ENCODE data around the gene SEMA5A. TPM values are rescaled to one million over a fixed set of nuclear protein-coding genes. Genes with fewer than 3 reads are reported as not detected.

SEMA5A gene
- total and polyA plus RNA-seq, 4 experiments from 2014 or later, result 1.1 to 4.5 (median 2.4) TPM

- Histone ChIP-seq H3K36me3 (ENCODE audit: insufficient read depth, low read length) (no peaks in the 10 kb centered on the region), H3K27ac (ENCODE audit: low read depth, low read length) (no peak overlapping the region), H3K4me3 (ENCODE audit: low read length in 2 of 2) (no peak overlapping the region), H3K9me3 (ENCODE audit: control insufficient read depth in 1 of 2, low read length in 2 of 2) (no peaks in the 10 kb centered on the region), H3K27me3 (ENCODE audit: insufficient read depth, low read length) (no peaks in the 10 kb centered on the region), H3K4me1 (ENCODE audit: insufficient read depth, low read length) (no peaks in the 10 kb centered on the region)
- Mint-ChIP-seq H3K27me3 (no peaks in the 10 kb centered on the region), H3K36me3 (peaks cover 0 to 6% of the 10 kb centered on the region in 2 donors), H3K4me1 (no peaks in the 10 kb centered on the region), H3K27ac (no peak overlapping the region), H3K4me3 (no peak overlapping the region), H3K9me3 (peaks cover 5 to 16% (median 8%) of the 10 kb centered on the region in 8 donors)
- intact Hi-C loops (cut with micrococcal nuclease), result no loop called here
- no peak for DNase-seq
- CTCF ChIA-PET (ENCODE audit: partially characterized antibody), result no interaction called here
- POLR2A ChIA-PET (ENCODE audit: partially characterized antibody), result no interaction called here
Measured at GRCh38 chr5:9059920-9060691, 485.8 kb downstream of the SEMA5A start.

GRCh38 chr5:9058666-9059065, 487.2 kb downstream of the SEMA5A start:
- Histone ChIP-seq H3K4me3 (ENCODE audit: low read length in 2 of 2) (no peak overlapping the region), H3K9me3 (ENCODE audit: control insufficient read depth in 1 of 2, low read length in 2 of 2) (no peaks in the 10 kb centered on the region), H3K27me3 (ENCODE audit: insufficient read depth, low read length) (no peaks in the 10 kb centered on the region), H3K36me3 (ENCODE audit: insufficient read depth, low read length) (no peaks in the 10 kb centered on the region), H3K27ac (ENCODE audit: low read depth, low read length) (no peak overlapping the region), H3K4me1 (ENCODE audit: insufficient read depth, low read length) (no peaks in the 10 kb centered on the region)
- Mint-ChIP-seq H3K4me1 (no peaks in the 10 kb centered on the region), H3K4me3 (no peak overlapping the region), H3K27ac (no peak overlapping the region), H3K9me3 (peaks cover 0 to 13% (median 6%) of the 10 kb centered on the region in 8 donors), H3K36me3 (peaks cover 0 to 6% of the 10 kb centered on the region in 2 donors), H3K27me3 (no peaks in the 10 kb centered on the region)
- ChIA-PET POLR2A (ENCODE audit: partially characterized antibody) (no interaction called here), CTCF (ENCODE audit: partially characterized antibody) (no interaction called here)
- DNase-seq, result no peak
- intact Hi-C loops (cut with micrococcal nuclease), result no loop called here

GRCh38 chr5:9058161-9058560, 487.7 kb downstream of the SEMA5A start:
- Histone ChIP-seq H3K27me3 (ENCODE audit: insufficient read depth, low read length) (no peaks in the 10 kb centered on the region), H3K9me3 (ENCODE audit: control insufficient read depth in 1 of 2, low read length in 2 of 2) (no peaks in the 10 kb centered on the region), H3K4me1 (ENCODE audit: insufficient read depth, low read length) (no peaks in the 10 kb centered on the region), H3K4me3 (ENCODE audit: low read length in 2 of 2) (no peak overlapping the region), H3K36me3 (ENCODE audit: insufficient read depth, low read length) (no peaks in the 10 kb centered on the region), H3K27ac (ENCODE audit: low read depth, low read length) (no peak overlapping the region)
- intact Hi-C loops (cut with micrococcal nuclease), result no loop called here
- Mint-ChIP-seq H3K4me3 (no peak overlapping the region), H3K36me3 (peaks cover 0 to 6% of the 10 kb centered on the region in 2 donors), H3K27ac (no peak overlapping the region), H3K4me1 (no peaks in the 10 kb centered on the region), H3K27me3 (no peaks in the 10 kb centered on the region), H3K9me3 (peaks cover 0 to 13% (median 5%) of the 10 kb centered on the region in 8 donors)
- POLR2A ChIA-PET (ENCODE audit: partially characterized antibody), result no interaction called here
- CTCF ChIA-PET (ENCODE audit: partially characterized antibody), result no interaction called here
- no peak for DNase-seq

DNA sequence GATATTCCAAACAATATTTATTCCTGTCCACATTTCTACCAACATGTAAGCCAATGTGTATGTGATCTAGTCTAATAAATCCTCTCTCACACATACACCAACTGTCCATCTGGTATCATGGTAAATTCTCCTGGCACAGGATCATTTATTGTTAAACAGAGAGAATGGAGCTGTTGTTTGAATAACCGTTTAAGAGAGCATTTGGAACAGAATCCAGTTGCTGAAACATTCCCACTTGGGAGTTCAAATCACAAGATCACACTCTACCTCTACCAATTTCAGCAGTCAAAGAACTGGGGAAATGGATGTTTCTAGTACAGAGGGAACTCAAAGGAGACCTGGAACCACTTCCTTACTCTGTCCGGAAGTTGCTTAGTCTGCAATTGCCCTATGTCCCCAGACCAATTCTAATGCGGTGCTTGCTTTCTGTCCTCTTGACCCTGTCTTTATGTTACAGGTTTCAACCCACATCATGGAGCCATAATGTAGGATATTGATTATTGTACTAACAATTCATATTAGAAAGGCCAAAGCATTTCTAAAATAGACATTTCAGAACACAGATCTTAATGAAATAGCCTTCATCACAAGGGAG, 488.4 kb downstream of the SEMA5A start:
- no peaks in the 10 kb centered on the region for H3K4me1 Mint-ChIP-seq
- no peak overlapping the region for H3K4me3 Mint-ChIP-seq
- CTCF ChIA-PET (ENCODE audit: partially characterized antibody), result no interaction called here
- H3K36me3 Mint-ChIP-seq, result peaks cover 0 to 6% of the 10 kb centered on the region in 2 donors
- Histone ChIP-seq H3K4me1 (ENCODE audit: insufficient read depth, low read length) (no peaks in the 10 kb centered on the region), H3K9me3 (ENCODE audit: control insufficient read depth in 1 of 2, low read length in 2 of 2) (no peaks in the 10 kb centered on the region), H3K27ac (ENCODE audit: low read depth, low read length) (no peak overlapping the region), H3K27me3 (ENCODE audit: insufficient read depth, low read length) (no peaks in the 10 kb centered on the region), H3K4me3 (ENCODE audit: low read length in 2 of 2) (no peak overlapping the region), H3K36me3 (ENCODE audit: insufficient read depth, low read length) (no peaks in the 10 kb centered on the region)
- no peaks in the 10 kb centered on the region for H3K27me3 Mint-ChIP-seq
- H3K27ac Mint-ChIP-seq, result no peak overlapping the region
- intact Hi-C loops (cut with micrococcal nuclease), result no loop called here
- DNase-seq, result no peak
- POLR2A ChIA-PET (ENCODE audit: partially characterized antibody), result no interaction called here
- peaks cover 0 to 13% (median 4%) of the 10 kb centered on the region in 8 donors for H3K9me3 Mint-ChIP-seq

DNA sequence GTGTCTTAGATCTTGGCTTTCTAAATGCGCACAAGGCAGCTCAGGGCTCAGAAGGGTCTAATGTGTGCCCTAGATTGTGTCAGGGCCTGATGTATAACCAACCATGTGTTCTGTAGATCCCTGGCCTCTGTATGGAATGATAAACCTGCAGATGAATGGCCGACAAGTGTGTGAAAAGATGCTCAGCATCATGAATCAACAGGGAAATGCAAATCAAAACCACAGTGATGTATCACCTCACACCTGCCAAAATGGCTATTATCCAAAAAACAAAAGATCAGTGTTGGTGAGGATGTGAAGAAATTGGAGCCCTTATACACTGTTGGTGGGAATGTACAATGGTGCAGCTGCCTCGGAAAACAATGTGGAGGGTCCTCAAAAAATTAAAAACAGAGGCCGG, 489.8 kb downstream of the SEMA5A start:
- no peak overlapping the region for H3K4me3 ChIP-seq (ENCODE audit: low read length in 2 of 2)
- intact Hi-C loops (cut with micrococcal nuclease), result no loop called here
- no peak overlapping the region for H3K4me3 Mint-ChIP-seq
- no peaks in the 10 kb centered on the region for H3K27me3 Mint-ChIP-seq
- peaks cover 0 to 9% (median 1%) of the 10 kb centered on the region in 8 donors for H3K9me3 Mint-ChIP-seq
- CTCF ChIA-PET (ENCODE audit: partially characterized antibody), result no interaction called here
- DNase-seq, result no peak
- no peak overlapping the region for H3K27ac Mint-ChIP-seq
- no peaks in the 10 kb centered on the region for H3K36me3 ChIP-seq (ENCODE audit: insufficient read depth, low read length)
- no peaks in the 10 kb centered on the region for H3K4me1 ChIP-seq (ENCODE audit: insufficient read depth, low read length)
- H3K9me3 ChIP-seq (ENCODE audit: control insufficient read depth in 1 of 2, low read length in 2 of 2), result no peaks in the 10 kb centered on the region
- H3K27ac ChIP-seq (ENCODE audit: low read depth, low read length), result no peak overlapping the region
- no peaks in the 10 kb centered on the region for H3K4me1 Mint-ChIP-seq
- H3K27me3 ChIP-seq (ENCODE audit: insufficient read depth, low read length), result no peaks in the 10 kb centered on the region
- H3K36me3 Mint-ChIP-seq, result peaks cover 0 to 3% of the 10 kb centered on the region in 2 donors
- POLR2A ChIA-PET (ENCODE audit: partially characterized antibody), result no interaction called here

GRCh38 chr5:9054821-9055589, 490.9 kb downstream of the SEMA5A start:
- intact Hi-C loops (cut with micrococcal nuclease), result no loop called here
- POLR2A ChIA-PET (ENCODE audit: partially characterized antibody), result no interaction called here
- Mint-ChIP-seq H3K36me3 (no peaks in the 10 kb centered on the region), H3K9me3 (peaks cover 0 to 4% (median 0%) of the 10 kb centered on the region in 8 donors), H3K4me3 (no peak overlapping the region), H3K27me3 (no peaks in the 10 kb centered on the region), H3K27ac (no peak overlapping the region), H3K4me1 (no peaks in the 10 kb centered on the region)
- Histone ChIP-seq H3K4me3 (ENCODE audit: low read length in 2 of 2) (no peak overlapping the region), H3K9me3 (ENCODE audit: control insufficient read depth in 1 of 2, low read length in 2 of 2) (no peaks in the 10 kb centered on the region), H3K27me3 (ENCODE audit: insufficient read depth, low read length) (no peaks in the 10 kb centered on the region), H3K4me1 (ENCODE audit: insufficient read depth, low read length) (no peaks in the 10 kb centered on the region), H3K27ac (ENCODE audit: low read depth, low read length) (no peak overlapping the region), H3K36me3 (ENCODE audit: insufficient read depth, low read length) (no peaks in the 10 kb centered on the region)
- DNase-seq, result no peak
- CTCF ChIA-PET (ENCODE audit: partially characterized antibody), result no interaction called here

GRCh38 chr5:9054322-9054721, 491.6 kb downstream of the SEMA5A start:
- CTCF ChIA-PET (ENCODE audit: partially characterized antibody), result no interaction called here
- POLR2A ChIA-PET (ENCODE audit: partially characterized antibody), result no interaction called here
- H3K9me3 ChIP-seq (ENCODE audit: control insufficient read depth in 1 of 2, low read length in 2 of 2), result no peaks in the 10 kb centered on the region
- Mint-ChIP-seq H3K36me3 (no peaks in the 10 kb centered on the region), H3K4me1 (no peaks in the 10 kb centered on the region), H3K27me3 (no peaks in the 10 kb centered on the region), H3K9me3 (peaks cover 0 to 4% (median 0%) of the 10 kb centered on the region in 8 donors), H3K27ac (no peak overlapping the region), H3K4me3 (no peak overlapping the region)
- no peak for DNase-seq
- no peaks in the 10 kb centered on the region for H3K4me1 ChIP-seq (ENCODE audit: insufficient read depth, low read length)
- no peaks in the 10 kb centered on the region for H3K27me3 ChIP-seq (ENCODE audit: insufficient read depth, low read length)
- no peak overlapping the region for H3K27ac ChIP-seq (ENCODE audit: low read depth, low read length)
- no peak overlapping the region for H3K4me3 ChIP-seq (ENCODE audit: low read length in 2 of 2)
- H3K36me3 ChIP-seq (ENCODE audit: insufficient read depth, low read length), result no peaks in the 10 kb centered on the region
- intact Hi-C loops (cut with micrococcal nuclease), result no loop called here

Data from CD4-positive, alpha-beta memory T cell (primary cell).